Tibial nerve (tissue), 4 donors: ENCODE results near the gene TNIK. TPM values are rescaled to one million over a fixed set of nuclear protein-coding genes. Genes with fewer than 3 reads are reported as not detected.

ENCODE experiments used
- DNase-seq, 2 donors: peaks; one replicate each; pipeline ENCODE4 v3.0.0-alpha.2; 2019; ENCODE audit warnings: low spot score in 2 of 2
- H3K27ac ChIP-seq, 4 donors: fragments of 200-600 bp; sonication (generic) in 3 of 4; one replicate each; pipeline ENCODE4 v1.5.1; 2017 to 2019; ENCODE audit warnings: mild to moderate bottlenecking in 1 of 4
- H3K27me3 ChIP-seq, 2 donors: fragments of 200-600 bp; sonication (generic) in 1 of 2; one replicate each; pipeline versions ENCODE4 v1.5.1 to v1.6.0; 2017 to 2019
- H3K36me3 ChIP-seq, 3 donors: fragments of 200-600 bp; sonication (generic); one replicate each; pipeline ENCODE4 v1.5.1; 2018 to 2019
- H3K4me1 ChIP-seq, 4 donors: fragments of 200-600 bp; sonication (generic) in 3 of 4; one replicate each; pipeline ENCODE4 v1.5.1; 2017 to 2019
- H3K4me3 ChIP-seq, 4 donors: fragments of 200-600 bp; sonication (generic) in 3 of 4; one replicate each; pipeline ENCODE4 v1.5.1; 2017 to 2019; ENCODE audit warnings: mild to moderate bottlenecking in 1 of 4, moderate library complexity in 1 of 4
- H3K9me3 ChIP-seq, 4 donors: fragments of 200-600 bp; sonication (generic) in 3 of 4; one replicate each; pipeline ENCODE4 v1.5.1; 2017 to 2019
- EP300 ChIP-seq, 2 donors: sonication (generic); formaldehyde crosslinking; IDR thresholded peaks; one replicate each; pipeline ENCODE4 v1.6.1; 2017; ENCODE audit warnings: antibody characterized with exemption in 2 of 2, mild to moderate bottlenecking in 1 of 2
- POLR2A ChIP-seq, 2 donors: fragments of 450-650 bp; IDR thresholded peaks; one replicate each; pipeline ENCODE4 v1.6.1; 2017; ENCODE audit warnings: antibody characterized with exemption in 2 of 2, mild to moderate bottlenecking in 2 of 2, moderate library complexity in 2 of 2
- WGBS, 2 donors: methylation state at CpG; one replicate each; pipeline ENCODE4 v1.1.5; 2018; 5-methylcytosine and 5-hydroxymethylcytosine counted together
- total RNA-seq, 4 donors: library from RNA; depleted of rRNA; stranded (reverse); fragments of >200 nt; gene quantifications; one replicate each; pipeline ENCODE4 v1.1.0, GENCODE V29; 2016
- TF ChIP-seq, protein P1 (sequence below), 5 experiments: fragments of 200-600 bp in 3 of 5; fragments of 450-650 bp in 2 of 5; sonication (generic) in 3 of 5; IDR thresholded peaks; one replicate each; pipeline ENCODE4 v1.5.1; 2016 to 2019; ENCODE audit warnings: antibody characterized with exemption in 5 of 5, mild to moderate bottlenecking in 3 of 5, moderate library complexity in 2 of 5

TNIK gene
- total RNA-seq, 4 donors from 2014 or later = 5.4 to 11.1 (median 7.5) TPM

DNA sequence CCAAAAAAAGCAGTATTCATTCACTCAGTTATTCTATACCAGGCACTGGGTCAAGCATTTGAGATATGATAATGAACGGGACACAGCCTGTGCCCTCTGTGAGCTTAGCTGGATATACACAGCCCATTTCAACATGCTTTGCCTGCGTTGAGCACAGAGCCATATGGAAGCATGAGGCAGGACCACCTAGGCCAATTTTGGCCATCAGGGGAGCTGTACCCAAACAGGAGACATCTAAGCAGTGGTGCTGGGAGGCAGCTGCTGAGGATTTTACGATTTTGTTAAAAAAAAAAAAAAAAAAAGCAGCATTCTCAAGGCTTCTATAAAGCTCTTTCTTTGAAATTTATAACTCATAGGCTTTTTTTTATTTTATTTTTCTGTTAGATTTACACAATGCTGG, 346.5 kb downstream of the TNIK start:
- Histone ChIP-seq H3K4me1 (no peaks in the 10 kb centered on the region), H3K27me3 (no peaks in the 10 kb centered on the region), H3K27ac (no peak overlapping the region), H3K36me3 (peaks cover 0 to 6% (median 0%) of the 10 kb centered on the region in 3 donors), H3K9me3 (no peaks in the 10 kb centered on the region), H3K4me3 (no peak overlapping the region)
- no peak for DNase-seq
- 58 to 62% methylated on average over 3 of the region's 3 CpGs for WGBS, 2 donors
- TF ChIP-seq EP300 (IDR thresholded peaks at IDR 0.05) (no peak), POLR2A (IDR thresholded peaks at IDR 0.05) (no peak)
- TF ChIP-seq, protein P1, sequence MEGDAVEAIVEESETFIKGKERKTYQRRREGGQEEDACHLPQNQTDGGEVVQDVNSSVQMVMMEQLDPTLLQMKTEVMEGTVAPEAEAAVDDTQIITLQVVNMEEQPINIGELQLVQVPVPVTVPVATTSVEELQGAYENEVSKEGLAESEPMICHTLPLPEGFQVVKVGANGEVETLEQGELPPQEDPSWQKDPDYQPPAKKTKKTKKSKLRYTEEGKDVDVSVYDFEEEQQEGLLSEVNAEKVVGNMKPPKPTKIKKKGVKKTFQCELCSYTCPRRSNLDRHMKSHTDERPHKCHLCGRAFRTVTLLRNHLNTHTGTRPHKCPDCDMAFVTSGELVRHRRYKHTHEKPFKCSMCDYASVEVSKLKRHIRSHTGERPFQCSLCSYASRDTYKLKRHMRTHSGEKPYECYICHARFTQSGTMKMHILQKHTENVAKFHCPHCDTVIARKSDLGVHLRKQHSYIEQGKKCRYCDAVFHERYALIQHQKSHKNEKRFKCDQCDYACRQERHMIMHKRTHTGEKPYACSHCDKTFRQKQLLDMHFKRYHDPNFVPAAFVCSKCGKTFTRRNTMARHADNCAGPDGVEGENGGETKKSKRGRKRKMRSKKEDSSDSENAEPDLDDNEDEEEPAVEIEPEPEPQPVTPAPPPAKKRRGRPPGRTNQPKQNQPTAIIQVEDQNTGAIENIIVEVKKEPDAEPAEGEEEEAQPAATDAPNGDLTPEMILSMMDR (IDR thresholded peaks at IDR 0.05) = no peak

DNA sequence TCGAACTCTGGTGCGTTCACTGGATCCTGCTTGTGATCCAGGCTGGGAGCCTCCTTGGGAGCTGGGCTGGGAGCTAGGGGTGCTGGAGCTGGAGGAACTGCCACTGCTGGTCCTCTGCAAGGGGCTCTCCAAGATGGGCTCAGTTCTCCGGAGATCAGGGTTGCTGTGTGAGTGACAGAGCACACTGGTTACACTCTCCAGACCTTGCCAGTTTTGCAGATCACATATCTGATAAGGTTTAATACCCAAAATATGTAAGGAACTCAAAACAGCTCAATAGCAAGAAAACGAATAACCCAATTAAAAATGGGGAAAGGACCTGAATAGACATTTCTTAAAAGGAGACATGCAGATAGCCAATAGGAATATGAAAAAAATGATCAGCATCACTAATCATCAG, 349.5 kb downstream of the TNIK start:
- H3K4me1 ChIP-seq = no peaks in the 10 kb centered on the region
- H3K27ac ChIP-seq = no peak overlapping the region
- H3K27me3 ChIP-seq = no peaks in the 10 kb centered on the region
- no peak for DNase-seq
- WGBS, 2 donors = 93 to 94% methylated on average over 4 of the region's 4 CpGs
- TF ChIP-seq POLR2A (IDR thresholded peaks at IDR 0.05) = no peak
- TF ChIP-seq, protein P1 (IDR thresholded peaks at IDR 0.05) = no peak
- TF ChIP-seq EP300 (IDR thresholded peaks at IDR 0.05) = no peak
- no peak overlapping the region for H3K4me3 ChIP-seq
- no peaks in the 10 kb centered on the region for H3K9me3 ChIP-seq
- H3K36me3 ChIP-seq = peaks cover 0 to 6% (median 0%) of the 10 kb centered on the region in 3 donors

DNA sequence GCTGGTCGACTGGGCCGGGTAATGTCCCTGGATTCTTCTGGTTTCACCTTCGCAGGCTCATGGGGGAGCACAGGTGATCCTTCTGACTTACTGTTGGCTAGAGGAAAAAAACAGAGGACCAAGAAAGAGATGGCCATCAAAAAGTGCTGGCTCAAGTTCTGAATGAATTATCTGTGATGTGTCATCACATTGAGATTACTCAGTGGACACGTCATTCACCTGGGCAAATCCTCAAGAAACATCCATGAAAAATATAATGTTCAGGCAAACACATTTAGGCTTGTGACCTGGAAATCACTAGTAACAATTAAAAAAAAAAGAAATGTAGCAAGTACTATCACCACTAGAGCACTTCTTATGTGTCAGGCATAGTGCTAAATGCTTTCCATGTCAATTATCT, 352.1 kb downstream of the TNIK start:
- H3K9me3 ChIP-seq = no peaks in the 10 kb centered on the region
- H3K4me3 ChIP-seq = no peak overlapping the region
- no peaks in the 10 kb centered on the region for H3K4me1 ChIP-seq
- 70 to 75% methylated on average over 4 of the region's 4 CpGs for WGBS, 2 donors
- no peaks in the 10 kb centered on the region for H3K27me3 ChIP-seq
- TF ChIP-seq POLR2A (IDR thresholded peaks at IDR 0.05) (no peak), EP300 (IDR thresholded peaks at IDR 0.05) (no peak)
- TF ChIP-seq, protein P1 (IDR thresholded peaks at IDR 0.05) = no peak
- no peak for DNase-seq
- H3K36me3 ChIP-seq = peaks cover 0 to 6% (median 0%) of the 10 kb centered on the region in 3 donors
- no peak overlapping the region for H3K27ac ChIP-seq

DNA sequence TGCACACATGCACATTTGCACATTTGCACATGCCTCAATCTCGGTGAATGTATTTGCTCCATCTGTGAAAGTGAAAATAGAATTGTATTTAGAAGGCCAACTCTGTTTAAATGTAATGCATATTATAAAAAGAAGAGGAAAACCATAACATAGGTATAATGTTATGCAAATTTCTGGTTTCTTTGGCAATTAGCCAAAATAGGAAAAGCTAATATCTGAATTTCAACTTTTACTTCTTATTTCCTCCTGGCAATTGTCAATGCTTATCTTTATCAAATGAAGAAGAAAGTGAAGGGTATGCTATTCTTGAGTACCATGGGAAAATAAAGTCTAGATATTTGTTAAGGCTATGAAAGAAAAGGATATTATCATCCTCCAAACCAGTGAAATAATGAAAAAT, 357.0 kb downstream of the TNIK start:
- H3K27ac ChIP-seq = no peak overlapping the region
- H3K9me3 ChIP-seq = no peaks in the 10 kb centered on the region
- no peaks in the 10 kb centered on the region for H3K4me1 ChIP-seq
- TF ChIP-seq, protein P1 (IDR thresholded peaks at IDR 0.05) = no peak
- TF ChIP-seq POLR2A (IDR thresholded peaks at IDR 0.05) (no peak), EP300 (IDR thresholded peaks at IDR 0.05) (no peak)
- WGBS, 2 donors = 95 to 100% methylated on average over 1 of the region's 1 CpG
- H3K27me3 ChIP-seq = no peaks in the 10 kb centered on the region
- no peak for DNase-seq
- no peak overlapping the region for H3K4me3 ChIP-seq
- no peaks in the 10 kb centered on the region for H3K36me3 ChIP-seq

DNA sequence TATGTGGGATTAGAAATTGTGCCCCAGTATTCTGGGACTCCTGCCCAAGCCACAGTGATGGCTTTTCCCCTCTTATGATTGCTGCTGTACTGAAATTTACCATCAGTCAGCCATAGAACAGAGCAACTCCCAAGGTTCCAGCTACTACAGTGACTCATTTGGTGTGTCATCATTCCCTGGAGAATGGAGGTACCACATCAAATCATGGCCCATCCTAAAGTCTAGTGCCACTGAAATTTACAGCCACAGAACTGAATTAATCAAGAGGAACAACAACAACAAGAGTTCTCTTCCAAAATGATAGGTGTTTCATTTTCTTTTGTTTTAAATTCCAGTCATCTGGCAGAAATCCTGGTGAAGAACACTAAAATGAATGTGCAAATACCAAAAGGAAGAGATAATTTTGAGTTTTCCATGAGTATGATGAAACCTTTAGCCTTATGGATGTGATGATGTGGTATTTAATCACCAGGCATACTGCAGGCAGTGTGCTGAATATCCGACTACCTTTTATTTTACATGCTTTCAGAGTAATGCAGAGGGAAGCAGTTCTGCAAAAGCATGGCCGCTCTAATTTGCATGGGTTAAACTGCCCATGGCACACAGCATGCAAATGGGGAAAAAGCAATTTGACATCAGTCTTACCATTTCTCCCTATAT, 358.1 kb downstream of the TNIK start:
- no peak overlapping the region for H3K4me3 ChIP-seq
- no peaks in the 10 kb centered on the region for H3K4me1 ChIP-seq
- H3K9me3 ChIP-seq = no peaks in the 10 kb centered on the region
- no peak for DNase-seq
- 93 to 94% methylated on average over 2 of the region's 2 CpGs for WGBS, 2 donors
- H3K27me3 ChIP-seq = no peaks in the 10 kb centered on the region
- H3K27ac ChIP-seq = no peak overlapping the region
- TF ChIP-seq EP300 (IDR thresholded peaks at IDR 0.05) = no peak
- TF ChIP-seq, protein P1 (IDR thresholded peaks at IDR 0.05) = no peak
- TF ChIP-seq POLR2A (IDR thresholded peaks at IDR 0.05) = no peak
- no peaks in the 10 kb centered on the region for H3K36me3 ChIP-seq
